ENCODE results near the gene OPRL1. TPM values are rescaled to one million over a fixed set of nuclear protein-coding genes. Genes with fewer than 3 reads are reported as not detected.

Gene OPRL1
- total RNA-seq, 2 donors from 2014 or later: 1.5 to 2.9 TPM

DNA sequence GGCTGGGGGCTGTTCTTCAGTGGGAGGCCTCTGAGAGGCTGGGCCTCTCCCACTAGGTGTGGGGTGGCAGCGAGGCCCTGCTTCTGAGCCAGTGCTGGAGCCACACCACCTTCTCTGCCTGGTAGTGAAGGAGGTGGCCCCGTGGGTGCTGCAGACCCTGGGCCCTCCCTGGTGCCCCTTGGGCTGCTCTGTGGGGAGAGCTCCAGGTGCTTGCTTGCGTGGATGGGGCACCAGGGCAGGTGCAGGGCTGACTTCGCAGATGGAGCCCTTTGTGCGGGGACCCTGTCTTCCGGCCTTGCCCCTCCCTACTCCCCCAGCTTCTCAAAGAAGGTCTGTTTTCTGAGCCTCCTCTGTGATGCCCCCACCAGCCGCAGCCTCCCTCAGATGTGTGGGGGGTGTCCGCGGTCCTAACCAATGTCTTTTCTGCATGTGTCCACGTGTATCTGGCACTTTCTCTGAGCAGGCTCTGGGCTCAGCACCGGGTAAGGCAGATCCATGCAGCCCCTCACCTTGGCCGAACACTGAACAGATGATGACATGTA is 67.1 kb downstream of the OPRL1 start:
- TF ChIP-seq POLR2AphosphoS5 (IDR thresholded peaks at IDR 0.05) (no peak), POLR2A (IDR thresholded peaks at IDR 0.05) (no peak)
- TF ChIP-seq, protein P1, sequence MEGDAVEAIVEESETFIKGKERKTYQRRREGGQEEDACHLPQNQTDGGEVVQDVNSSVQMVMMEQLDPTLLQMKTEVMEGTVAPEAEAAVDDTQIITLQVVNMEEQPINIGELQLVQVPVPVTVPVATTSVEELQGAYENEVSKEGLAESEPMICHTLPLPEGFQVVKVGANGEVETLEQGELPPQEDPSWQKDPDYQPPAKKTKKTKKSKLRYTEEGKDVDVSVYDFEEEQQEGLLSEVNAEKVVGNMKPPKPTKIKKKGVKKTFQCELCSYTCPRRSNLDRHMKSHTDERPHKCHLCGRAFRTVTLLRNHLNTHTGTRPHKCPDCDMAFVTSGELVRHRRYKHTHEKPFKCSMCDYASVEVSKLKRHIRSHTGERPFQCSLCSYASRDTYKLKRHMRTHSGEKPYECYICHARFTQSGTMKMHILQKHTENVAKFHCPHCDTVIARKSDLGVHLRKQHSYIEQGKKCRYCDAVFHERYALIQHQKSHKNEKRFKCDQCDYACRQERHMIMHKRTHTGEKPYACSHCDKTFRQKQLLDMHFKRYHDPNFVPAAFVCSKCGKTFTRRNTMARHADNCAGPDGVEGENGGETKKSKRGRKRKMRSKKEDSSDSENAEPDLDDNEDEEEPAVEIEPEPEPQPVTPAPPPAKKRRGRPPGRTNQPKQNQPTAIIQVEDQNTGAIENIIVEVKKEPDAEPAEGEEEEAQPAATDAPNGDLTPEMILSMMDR (IDR thresholded peaks at IDR 0.05): no peak
- no peaks in the 10 kb centered on the region for H3K9me3 ChIP-seq
- intact Hi-C loops (cut with DNase I): no loop called here
- H3K4me1 ChIP-seq (replicated peaks): no peaks in the 10 kb centered on the region
- H3K4me3 ChIP-seq: no peak overlapping the region
- no peaks in the 10 kb centered on the region for H3K27me3 ChIP-seq (replicated peaks; ENCODE audit: insufficient read depth)
- no peak overlapping the region for H3K27ac ChIP-seq
- 77% methylated on average over 12 of the region's 12 CpGs for WGBS
- DNase-seq (ENCODE audit: low spot score): no peak
- H3K36me3 ChIP-seq: no peaks in the 10 kb centered on the region

GRCh38 chr20:64148581-64148980 is 68.7 kb downstream of the OPRL1 start:
- TF ChIP-seq, protein P1 (IDR thresholded peaks at IDR 0.05): no peak
- TF ChIP-seq POLR2AphosphoS5 (IDR thresholded peaks at IDR 0.05) (no peak), POLR2A (IDR thresholded peaks at IDR 0.05) (no peak)
- Histone ChIP-seq H3K9me3 (no peaks in the 10 kb centered on the region), H3K27ac (no peak overlapping the region), H3K36me3 (no peaks in the 10 kb centered on the region), H3K4me3 (no peak overlapping the region), H3K4me1 (replicated peaks) (no peaks in the 10 kb centered on the region), H3K27me3 (replicated peaks; ENCODE audit: insufficient read depth) (no peaks in the 10 kb centered on the region)
- DNase-seq (ENCODE audit: low spot score): no peak
- intact Hi-C loops (cut with DNase I): no loop called here
- 78% methylated on average over 5 of the region's 5 CpGs for WGBS

DNA sequence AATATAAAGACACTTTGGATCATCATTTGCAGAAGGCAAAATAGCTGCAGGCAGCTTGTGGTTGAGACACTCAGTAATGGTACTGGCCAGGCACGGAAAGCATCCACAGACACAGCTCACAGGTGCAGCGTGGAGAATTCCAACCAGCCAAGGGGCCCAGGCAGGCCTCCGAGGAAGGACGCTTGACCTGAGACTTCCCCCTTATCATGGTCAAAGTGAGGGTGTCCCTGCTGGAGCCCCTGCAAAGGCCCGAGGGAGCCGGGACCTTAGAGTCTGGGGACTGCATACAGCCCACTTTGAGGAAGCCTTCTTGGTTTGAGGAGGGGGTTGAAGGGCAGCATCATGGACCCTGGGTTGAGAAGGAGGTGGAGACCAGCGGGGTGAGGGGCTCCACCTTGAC is 69.3 kb downstream of the OPRL1 start:
- H3K27me3 ChIP-seq (replicated peaks; ENCODE audit: insufficient read depth): no peaks in the 10 kb centered on the region
- WGBS: 93% methylated on average over 7 of the region's 7 CpGs
- H3K9me3 ChIP-seq: no peaks in the 10 kb centered on the region
- H3K4me1 ChIP-seq (replicated peaks): no peaks in the 10 kb centered on the region
- no peak for DNase-seq (ENCODE audit: low spot score)
- TF ChIP-seq POLR2AphosphoS5 (IDR thresholded peaks at IDR 0.05) (no peak), POLR2A (IDR thresholded peaks at IDR 0.05) (no peak)
- TF ChIP-seq, protein P1 (IDR thresholded peaks at IDR 0.05): no peak
- H3K36me3 ChIP-seq: no peaks in the 10 kb centered on the region
- H3K27ac ChIP-seq: no peak overlapping the region
- intact Hi-C loops (cut with DNase I): no loop called here
- H3K4me3 ChIP-seq: no peak overlapping the region

DNA sequence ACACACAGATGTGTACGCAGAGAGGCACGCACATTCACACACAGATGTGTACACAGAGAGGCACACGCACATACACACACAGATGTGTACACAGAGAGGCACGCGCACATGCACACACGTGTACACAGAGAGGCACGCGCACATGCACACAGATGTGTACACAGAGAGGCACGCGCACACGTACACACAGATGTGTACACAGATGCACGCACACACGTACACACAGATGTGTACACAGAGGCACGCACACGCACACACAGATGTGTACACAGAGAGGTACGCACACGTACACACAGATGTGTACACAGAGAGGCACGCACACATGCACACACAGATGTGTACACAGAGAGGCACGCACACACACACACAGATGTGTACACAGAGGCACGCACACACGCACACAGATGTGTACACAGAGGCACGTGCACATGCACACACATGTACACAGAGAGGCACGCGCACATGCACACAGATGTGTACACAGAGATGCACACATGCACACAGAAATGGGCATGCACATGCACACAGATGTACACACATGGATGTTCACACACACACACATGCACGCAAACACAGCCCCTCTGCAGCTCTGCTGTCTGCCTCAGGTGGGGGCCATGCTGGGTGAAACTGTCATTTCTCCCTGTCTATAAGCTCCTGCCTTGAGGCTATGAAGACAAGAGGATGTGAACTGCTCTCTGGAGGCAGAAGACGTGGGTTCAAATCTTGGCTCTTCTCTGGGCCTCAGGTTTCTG is 70.1 kb downstream of the OPRL1 start:
- H3K27ac ChIP-seq: no peak overlapping the region
- H3K4me3 ChIP-seq: no peak overlapping the region
- TF ChIP-seq POLR2AphosphoS5 (IDR thresholded peaks at IDR 0.05) (no peak), POLR2A (IDR thresholded peaks at IDR 0.05) (no peak)
- TF ChIP-seq, protein P1 (IDR thresholded peaks at IDR 0.05): no peak
- DNase-seq (ENCODE audit: low spot score): no peak
- H3K4me1 ChIP-seq (replicated peaks): no peaks in the 10 kb centered on the region
- WGBS: 91% methylated on average over 26 of the region's 26 CpGs
- no peaks in the 10 kb centered on the region for H3K27me3 ChIP-seq (replicated peaks; ENCODE audit: insufficient read depth)
- H3K36me3 ChIP-seq: no peaks in the 10 kb centered on the region
- no peaks in the 10 kb centered on the region for H3K9me3 ChIP-seq
- intact Hi-C loops (cut with DNase I): no loop called here

Small RNAs within 50 kb of the gene (microRNA-seq; reads per million reads assigned to microRNA genes)
- 0.50 reads per million for gene MIR6813

Small RNAs within 50 kb of the gene (small RNA-seq; reads per million reads assigned to genes)
- gene AL355803.1: 0 reads per million in 2 donors
- 0 to 0.20 reads per million in 2 donors for gene MIR6813

Other genes starting within 250 kb of the OPRL1 start
- 10 to 100 TPM in 1 of 2 donors, 1 to 10 TPM in 1; 7.9 to 12.2 TPM for gene ZBTB46, start 248.8 kb upstream of the OPRL1 start, total RNA-seq
- 1 to 10 TPM in 1 of 2 donors, not detected in 1; 1.6 TPM for gene ABHD16B, start 218.6 kb upstream of the OPRL1 start, total RNA-seq
- 100 to 1,000 TPM; 105 to 127 TPM for gene TPD52L2, start 214.8 kb upstream of the OPRL1 start, total RNA-seq
- 10 to 100 TPM; 44.4 to 66.6 TPM for gene DNAJC5, start 185.0 kb upstream of the OPRL1 start, total RNA-seq
- 10 to 100 TPM; 46.6 to 66.2 TPM for gene UCKL1, start 123.7 kb upstream of the OPRL1 start, total RNA-seq
- 10 to 100 TPM; 12.2 to 24.6 TPM for gene ZNF512B, start 110.2 kb upstream of the OPRL1 start, total RNA-seq
- 10 to 100 TPM in 1 of 2 donors, 1 to 10 TPM in 1; 6.0 to 14.7 TPM for gene SAMD10, start 100.4 kb upstream of the OPRL1 start, total RNA-seq
- gene PRPF6, start 99.0 kb upstream of the OPRL1 start, total RNA-seq: 10 to 100 TPM; 60.9 to 99.6 TPM
- gene C20orf204, start 43.9 kb upstream of the OPRL1 start, total RNA-seq: 1 to 10 TPM in 1 of 2 donors, under 1 TPM in 1; 0.64 to 3.1 TPM
- 10 to 100 TPM in 1 of 2 donors, 1 to 10 TPM in 1; 4.7 to 12.8 TPM for gene SOX18, start 30.4 kb upstream of the OPRL1 start, total RNA-seq
- gene TCEA2, start 16.9 kb upstream of the OPRL1 start, total RNA-seq: 10 to 100 TPM; 45.0 to 69.5 TPM
- gene RGS19, start 564 bp upstream of the OPRL1 start, total RNA-seq: 10 to 100 TPM; 13.3 to 15.1 TPM
- 10 to 100 TPM in 1 of 2 donors, not detected in 1; 10.2 TPM for gene LKAAEAR1, start 4.3 kb downstream of the OPRL1 start, total RNA-seq
- gene NPBWR2, start 27.5 kb downstream of the OPRL1 start, total RNA-seq: not detected
- under 1 TPM; 0.27 to 0.74 TPM for gene MYT1, start 84.4 kb downstream of the OPRL1 start, total RNA-seq
- gene PCMTD2, start 175.7 kb downstream of the OPRL1 start, total RNA-seq: 100 to 1,000 TPM; 143 to 147 TPM